Karpas-422 (cell line): ENCODE results near the gene SFR1. TPM values are rescaled to one million over a fixed set of nuclear protein-coding genes. Genes with fewer than 3 reads are reported as not detected.

ENCODE experiments used
- DNase-seq: peaks from one replicate; pipeline ENCODE4 v3.0.0-alpha.2; 2015
- H2AFZ ChIP-seq: fragments of 200-600 bp; sonication (generic); 2 replicates; pipeline ENCODE4 v1.6.1; 2014; ENCODE audit warnings: antibody characterized with exemption, low read length, mixed read lengths
- H3K27ac ChIP-seq: fragments of 200-600 bp; sonication (generic); 2 replicates; pipeline ENCODE4 v1.5.1; 2014; ENCODE audit warnings: mild to moderate bottlenecking, low read length, moderate library complexity
- H3K27me3 ChIP-seq: fragments of 200-600 bp; sonication (generic); 2 replicates; pipeline ENCODE4 v1.6.1; 2014; ENCODE audit warnings: low read length, mixed read lengths
- H3K36me3 ChIP-seq: fragments of 200-600 bp; sonication (generic); 2 replicates; pipeline ENCODE4 v1.6.1; 2014; ENCODE audit warnings: low read length, mixed read lengths; ENCODE audit not compliant: insufficient read depth
- H3K4me1 ChIP-seq: fragments of 200-600 bp; sonication (generic); 2 replicates; pipeline ENCODE4 v1.6.1; 2014; ENCODE audit warnings: mild to moderate bottlenecking, low read length, mixed read lengths
- H3K4me2 ChIP-seq: fragments of 200-600 bp; sonication (generic); 2 replicates; pipeline ENCODE4 v1.6.1; 2014; ENCODE audit warnings: low read length, low read depth, mild to moderate bottlenecking; ENCODE audit not compliant: poor library complexity, severe bottlenecking
- H3K4me3 ChIP-seq: fragments of 200-600 bp; sonication (generic); 2 replicates; pipeline ENCODE4 v1.5.1; 2014; ENCODE audit warnings: mild to moderate bottlenecking, antibody characterized with exemption, low read length, mixed read lengths
- H3K79me2 ChIP-seq: fragments of 200-600 bp; sonication (generic); 2 replicates; pipeline ENCODE4 v1.6.1; 2014; ENCODE audit warnings: mild to moderate bottlenecking, low read length, mixed read lengths
- H3K9ac ChIP-seq: fragments of 200-600 bp; sonication (generic); 2 replicates; pipeline ENCODE4 v1.6.0; 2014; ENCODE audit warnings: low read length
- H3K9me2 ChIP-seq: fragments of 200-600 bp; sonication (generic), shearing (Covaris generic); replicated peaks from 2 replicates; pipeline ENCODE4 v1.6.0; 2014; ENCODE audit warnings: mild to moderate bottlenecking, low read length, moderate library complexity; ENCODE audit not compliant: insufficient read depth
- H3K9me3 ChIP-seq: fragments of 300-700, 200-600 bp; sonication (generic); 2 replicates; pipeline ENCODE4 v1.6.1; 2014; ENCODE audit warnings: low read length, mixed read lengths
- H4K20me1 ChIP-seq: fragments of 200-600 bp; sonication (generic); 2 replicates; pipeline ENCODE4 v1.6.1; 2014; ENCODE audit warnings: mild to moderate bottlenecking, antibody characterized with exemption, low read length, low read depth; ENCODE audit not compliant: insufficient read depth
- total RNA-seq: library from RNA; depleted of rRNA; stranded (reverse); fragments of >200 nt; shearing (Covaris generic); gene quantifications from 2 replicates; pipeline ENCODE4 v1.2.3, GENCODE V29; 2014; ENCODE audit warnings: low replicate concordance

The SFR1 gene
- total RNA-seq, 1 experiment from 2014 or later: 4.3 TPM

DNA sequence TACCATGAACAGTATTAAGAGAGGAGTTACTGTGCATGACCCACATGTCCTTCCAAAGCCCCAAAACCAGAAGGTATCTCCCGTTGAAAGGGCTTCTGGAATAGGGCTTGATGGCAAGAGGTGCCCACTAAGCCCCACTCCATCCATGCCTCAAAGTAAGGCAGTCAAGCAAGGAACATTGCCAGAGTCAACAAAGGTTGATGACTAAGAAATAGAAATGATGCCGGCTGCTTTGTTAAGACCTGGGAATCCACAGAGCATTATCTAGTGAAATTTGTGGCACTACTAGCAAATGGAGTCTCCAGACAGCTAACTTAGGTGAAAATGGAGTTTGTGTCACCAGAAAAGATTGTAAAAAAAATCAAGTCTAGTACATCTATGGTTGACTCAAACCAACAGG, 6.2 kb downstream of the SFR1 start:
- H3K36me3 ChIP-seq: no peaks in the 10 kb centered on the region
- H3K27ac ChIP-seq: no peak overlapping the region
- no peaks in the 10 kb centered on the region for H3K9me3 ChIP-seq
- no peaks in the 10 kb centered on the region for H4K20me1 ChIP-seq
- no peak for DNase-seq
- H3K79me2 ChIP-seq: no peaks in the 10 kb centered on the region
- no peak overlapping the region for H3K4me2 ChIP-seq
- H2AFZ ChIP-seq: no peak overlapping the region
- H3K4me3 ChIP-seq: no peak overlapping the region
- H3K9me2 ChIP-seq: no peaks in the 10 kb centered on the region
- H3K27me3 ChIP-seq: no peaks in the 10 kb centered on the region
- H3K4me1 ChIP-seq: peaks cover 7% of the 10 kb centered on the region
- no peak overlapping the region for H3K9ac ChIP-seq

GRCh38 chr10:104130041-104130440, 8.1 kb downstream of the SFR1 start:
- no peak overlapping the region for H3K4me2 ChIP-seq
- H3K9ac ChIP-seq: no peak overlapping the region
- no peak overlapping the region for H3K4me3 ChIP-seq
- DNase-seq: no peak
- no peaks in the 10 kb centered on the region for H3K9me2 ChIP-seq
- no peaks in the 10 kb centered on the region for H3K4me1 ChIP-seq
- no peaks in the 10 kb centered on the region for H3K36me3 ChIP-seq
- H3K27me3 ChIP-seq: no peaks in the 10 kb centered on the region
- no peaks in the 10 kb centered on the region for H4K20me1 ChIP-seq
- no peak overlapping the region for H3K27ac ChIP-seq
- H2AFZ ChIP-seq: no peak overlapping the region
- H3K9me3 ChIP-seq: no peaks in the 10 kb centered on the region
- H3K79me2 ChIP-seq: no peaks in the 10 kb centered on the region

DNA sequence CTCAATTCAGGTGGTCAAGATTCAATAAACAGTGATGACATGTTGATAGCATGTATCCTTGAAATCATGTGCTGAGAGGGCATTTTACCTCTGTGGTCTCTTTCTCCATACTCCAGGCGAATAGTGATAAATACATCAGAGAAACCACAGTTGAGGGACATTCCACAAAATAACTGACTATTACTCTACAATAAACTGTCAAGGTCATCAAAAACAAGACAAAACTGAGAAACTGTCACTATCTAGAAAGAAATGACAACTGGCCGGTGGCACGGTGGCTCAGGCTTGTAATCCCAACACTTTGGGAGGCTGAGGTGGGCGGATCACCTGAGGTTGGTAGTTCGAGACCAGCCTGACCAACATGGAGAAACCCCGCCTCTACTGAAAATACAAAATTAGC, 16.2 kb downstream of the SFR1 start:
- H3K79me2 ChIP-seq: no peaks in the 10 kb centered on the region

GRCh38 chr10:104139221-104139620, 17.2 kb downstream of the SFR1 start:
- Histone ChIP-seq H3K27ac (no peak overlapping the region), H3K9me2 (no peaks in the 10 kb centered on the region)
- DNase-seq: peak; percentile 68

More for the DNA sequence above, 16.2 kb downstream of the SFR1 start:
- DNase-seq: no peak
- Histone ChIP-seq H3K9me2 (no peaks in the 10 kb centered on the region), H2AFZ (no peak overlapping the region), H3K4me3 (no peak overlapping the region), H3K4me2 (no peak overlapping the region), H3K27me3 (no peaks in the 10 kb centered on the region), H4K20me1 (no peaks in the 10 kb centered on the region), H3K9ac (no peak overlapping the region), H3K9me3 (no peaks in the 10 kb centered on the region), H3K4me1 (no peaks in the 10 kb centered on the region), H3K36me3 (no peaks in the 10 kb centered on the region), H3K27ac (no peak overlapping the region)

DNA sequence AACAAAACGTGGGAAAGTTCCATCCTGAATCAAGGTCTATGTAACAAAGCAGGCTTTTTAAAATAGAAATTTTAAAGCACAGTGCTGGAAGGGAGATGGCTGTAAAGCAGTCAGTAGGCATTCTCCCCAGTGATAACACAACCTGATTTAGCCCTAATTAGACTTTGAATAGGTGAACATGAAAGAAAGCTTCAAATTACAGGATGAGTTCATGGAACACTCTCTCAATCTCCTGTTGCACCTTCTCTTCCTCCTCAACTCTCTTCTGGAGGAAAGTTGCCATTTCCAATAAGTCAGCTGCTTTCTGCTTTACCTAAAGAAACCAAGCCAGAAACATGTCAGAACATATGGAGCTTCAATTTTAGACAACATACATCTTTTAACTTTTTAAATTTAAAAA, 20.1 kb downstream of the SFR1 start:
- no peak overlapping the region for H3K9ac ChIP-seq
- no peaks in the 10 kb centered on the region for H4K20me1 ChIP-seq
- H3K4me1 ChIP-seq: peaks cover 3% of the 10 kb centered on the region; the same call in 1 of the 2 replicates
- no peak overlapping the region for H3K4me2 ChIP-seq
- H3K9me3 ChIP-seq: no peaks in the 10 kb centered on the region
- no peaks in the 10 kb centered on the region for H3K27me3 ChIP-seq
- no peak for DNase-seq
- H3K4me3 ChIP-seq: no peak overlapping the region
- no peaks in the 10 kb centered on the region for H3K79me2 ChIP-seq
- no peak overlapping the region for H3K27ac ChIP-seq
- H3K36me3 ChIP-seq: no peaks in the 10 kb centered on the region
- no peaks in the 10 kb centered on the region for H3K9me2 ChIP-seq
- H2AFZ ChIP-seq: no peak overlapping the region

More at GRCh38 chr10:104139221-104139620, 17.2 kb downstream of the SFR1 start:
- no peaks in the 10 kb centered on the region for H3K79me2 ChIP-seq
- H3K4me1 ChIP-seq: peaks cover 3% of the 10 kb centered on the region; the same call in 1 of the 2 replicates
- no peaks in the 10 kb centered on the region for H3K9me3 ChIP-seq
- H3K9ac ChIP-seq: no peak overlapping the region
- no peak overlapping the region for H3K4me3 ChIP-seq
- H4K20me1 ChIP-seq: no peaks in the 10 kb centered on the region
- H3K27me3 ChIP-seq: no peaks in the 10 kb centered on the region
- no peak overlapping the region for H3K4me2 ChIP-seq
- H3K36me3 ChIP-seq: no peaks in the 10 kb centered on the region
- no peak overlapping the region for H2AFZ ChIP-seq

- no peaks in the 10 kb centered on the region for H4K20me1 ChIP-seq
- no peaks in the 10 kb centered on the region for H3K36me3 ChIP-seq
- no peak overlapping the region for H3K9ac ChIP-seq
- DNase-seq: no peak
- no peak overlapping the region for H3K27ac ChIP-seq
- H2AFZ ChIP-seq: no peak overlapping the region
- no peaks in the 10 kb centered on the region for H3K9me3 ChIP-seq
- H3K4me3 ChIP-seq: no peak overlapping the region
- no peaks in the 10 kb centered on the region for H3K9me2 ChIP-seq
- H3K79me2 ChIP-seq: no peaks in the 10 kb centered on the region
- H3K4me1 ChIP-seq: peaks cover 3% of the 10 kb centered on the region; the same call in 1 of the 2 replicates
- H3K4me2 ChIP-seq: no peak overlapping the region
- H3K27me3 ChIP-seq: no peaks in the 10 kb centered on the region
These were observed 21.9 kb downstream of the SFR1 start for GRCh38 chr10:104143829-104144228.

GRCh38 chr10:104144931-104145330, 23.0 kb downstream of the SFR1 start:
- no peak overlapping the region for H3K4me3 ChIP-seq
- no peak overlapping the region for H2AFZ ChIP-seq
- H3K9me3 ChIP-seq: no peaks in the 10 kb centered on the region
- H3K27ac ChIP-seq: no peak overlapping the region
- H3K79me2 ChIP-seq: no peaks in the 10 kb centered on the region
- no peaks in the 10 kb centered on the region for H3K27me3 ChIP-seq
- no peaks in the 10 kb centered on the region for H3K9me2 ChIP-seq
- no peak for DNase-seq
- no peaks in the 10 kb centered on the region for H4K20me1 ChIP-seq
- H3K4me2 ChIP-seq: no peak overlapping the region
- H3K9ac ChIP-seq: no peak overlapping the region
- no peaks in the 10 kb centered on the region for H3K36me3 ChIP-seq
- peaks cover 7% of the 10 kb centered on the region; the same call in 1 of the 2 replicates for H3K4me1 ChIP-seq

DNA sequence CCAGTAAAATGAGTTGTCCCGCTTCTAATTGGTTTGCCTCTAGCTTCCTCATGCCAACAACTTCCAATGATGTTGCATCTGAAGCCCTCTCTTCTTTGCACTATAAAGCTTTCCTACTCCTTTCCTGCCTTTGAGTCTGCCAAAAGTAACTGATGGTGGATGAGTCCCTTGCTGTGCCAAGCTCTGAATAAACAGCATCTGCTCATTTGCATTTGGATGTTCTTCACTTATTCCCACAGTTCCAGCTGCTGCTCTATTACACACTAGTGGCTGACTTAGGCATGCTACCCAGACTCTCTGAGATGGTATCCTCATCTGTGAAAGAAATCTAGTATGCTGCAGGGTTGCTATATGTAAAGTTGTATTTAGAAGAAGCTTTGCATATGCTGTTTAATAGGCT, 24.9 kb downstream of the SFR1 start:
- no peak overlapping the region for H3K4me3 ChIP-seq
- H3K36me3 ChIP-seq: no peaks in the 10 kb centered on the region
- H3K4me2 ChIP-seq: no peak overlapping the region

DNA sequence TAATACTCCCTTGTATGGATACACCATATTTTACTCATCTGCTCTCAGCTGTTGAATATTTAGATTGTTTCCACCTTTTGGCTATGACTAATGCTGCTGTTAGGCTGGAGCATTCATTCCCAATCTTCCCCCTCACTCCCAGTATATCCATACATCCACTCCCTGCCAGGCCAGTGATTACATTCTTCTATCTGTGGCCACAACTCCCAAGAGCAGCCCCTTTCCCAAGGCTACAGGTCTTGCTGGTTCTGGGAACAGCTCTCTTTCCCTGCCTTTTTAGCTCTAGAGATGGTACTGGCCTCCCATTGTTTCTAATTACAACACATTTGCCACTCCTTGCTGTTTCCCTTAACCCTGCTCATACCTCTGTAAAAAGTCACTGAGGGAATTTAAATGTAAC, 28.2 kb downstream of the SFR1 start:
- peaks cover 4% of the 10 kb centered on the region; the same call in 1 of the 2 replicates for H3K9me3 ChIP-seq
- H3K79me2 ChIP-seq: no peaks in the 10 kb centered on the region
- H3K9ac ChIP-seq: no peak overlapping the region
- no peaks in the 10 kb centered on the region for H3K36me3 ChIP-seq
- H3K4me1 ChIP-seq: peaks cover 4% of the 10 kb centered on the region; the same call in 1 of the 2 replicates
- no peak for DNase-seq
- no peak overlapping the region for H3K4me2 ChIP-seq
- no peaks in the 10 kb centered on the region for H3K27me3 ChIP-seq
- H2AFZ ChIP-seq: no peak overlapping the region
- no peaks in the 10 kb centered on the region for H4K20me1 ChIP-seq
- H3K9me2 ChIP-seq: no peaks in the 10 kb centered on the region
- H3K4me3 ChIP-seq: no peak overlapping the region
- no peak overlapping the region for H3K27ac ChIP-seq

More for the DNA sequence above, 24.9 kb downstream of the SFR1 start:
- Histone ChIP-seq H3K9me2 (no peaks in the 10 kb centered on the region), H4K20me1 (no peaks in the 10 kb centered on the region), H3K27ac (no peak overlapping the region), H3K9me3 (peaks cover 3% of the 10 kb centered on the region; the same call in 1 of the 2 replicates), H2AFZ (no peak overlapping the region), H3K9ac (no peak overlapping the region), H3K79me2 (no peaks in the 10 kb centered on the region), H3K4me1 (peaks cover 7% of the 10 kb centered on the region; the same call in 1 of the 2 replicates), H3K27me3 (no peaks in the 10 kb centered on the region)
- DNase-seq: no peak
